ENCODE measurements around the gene PAK3. TPM values are rescaled to one million over a fixed set of nuclear protein-coding genes. Genes with fewer than 3 reads are reported as not detected.

PAK3 gene
- total and polyA plus RNA-seq, 2 of the 4 experiments (the other 2 are of a cell fraction): 0.22 to 0.36 TPM

- Histone ChIP-seq H2BK5ac (ENCODE audit: low read depth, low read length, poor library complexity, severe bottlenecking) (no peak overlapping the region), H4K20me1 (ENCODE audit: insufficient read depth, low read length) (no peaks in the 10 kb centered on the region), H4K8ac (ENCODE audit: low read depth in 2 of 2, low read length in 2 of 2) (no peak overlapping the region), H3K9me1 (ENCODE audit: insufficient read depth, low read length) (no peaks in the 10 kb centered on the region), H3K18ac (ENCODE audit: low read depth, low read length) (no peak overlapping the region), H2AK9ac (replicated peaks; ENCODE audit: low read depth, low read length, poor library complexity) (no peak overlapping the region), H2AK5ac (ENCODE audit: low read depth, low read length) (no peak overlapping the region), H3K36me3 (ENCODE audit: control insufficient read depth, insufficient read depth, low read length) (no peaks in the 10 kb centered on the region), H3K9ac (ENCODE audit: low read depth, low read length) (no peak overlapping the region), H3K79me1 (ENCODE audit: low read depth in 1 of 2, low read length in 2 of 2) (no peaks in the 10 kb centered on the region), H3K4me1 (ENCODE audit: control insufficient read depth, insufficient read depth, low read length) (no peaks in the 10 kb centered on the region), H3K4me3 (ENCODE audit: insufficient read depth, low read depth, low read length) (no peak overlapping the region), H3K14ac (replicated peaks; ENCODE audit: low read depth, low read length) (no peak overlapping the region), H3K23ac (ENCODE audit: low read depth, low read length) (no peak overlapping the region), H4K5ac (ENCODE audit: low read depth, low read length) (no peak overlapping the region), H3K27me3 (ENCODE audit: control insufficient read depth, insufficient read depth, low read length) (peaks cover 10% of the 10 kb centered on the region), H2BK15ac (ENCODE audit: low read depth, low read length) (no peak overlapping the region), H3K4me2 (ENCODE audit: low read depth, low read length) (no peak overlapping the region), H2BK20ac (ENCODE audit: low read depth, low read length) (no peak overlapping the region), H3K56ac (ENCODE audit: extremely low read depth, insufficient read depth, low read length) (no peak overlapping the region), H2AFZ (replicated peaks; ENCODE audit: low read length, poor library complexity) (no peak overlapping the region), H3K27ac (ENCODE audit: insufficient read depth, low read length) (no peak overlapping the region), H3K4ac (ENCODE audit: low read depth, low read length) (no peak overlapping the region), H4K91ac (ENCODE audit: insufficient read depth, low read depth, low read length) (no peak overlapping the region), H2BK120ac (ENCODE audit: low read depth, low read length) (no peak overlapping the region), H3K9me3 (ENCODE audit: control insufficient read depth, insufficient read depth, low read length) (no peaks in the 10 kb centered on the region)
- ChIA-PET CTCF (no interaction called here), POLR2A (ENCODE audit: unreplicated experiment) (no interaction called here)
- ATAC-seq (ENCODE audit: low read depth): no peak
- in situ Hi-C loops (cut with MboI; ENCODE audit: low sequenced_read_pairs): no loop called here
- intact Hi-C loops (cut with micrococcal nuclease): no loop called here
- no TSS peak for BruUV-seq (replicated peaks)
- dilution Hi-C loops (cut with HindIII; ENCODE audit: low sequenced_read_pairs, unreplicated experiment): no loop called here
- WGBS, 2 experiments (ENCODE audit: extremely low coverage in 2 of 2, insufficient read length in 1 of 2): no CpG with 5 or more reads among the region's 2 CpGs
- no peak for DNase-seq
- TF ChIP-seq FOS (IDR thresholded peaks at IDR 0.05; ENCODE audit: low read depth, low read length) (no peak), BHLHE40 (IDR thresholded peaks at IDR 0.05; ENCODE audit: low read depth, low read length) (no peak), CHD1 (IDR thresholded peaks at IDR 0.05; ENCODE audit: low read depth, low read length) (no peak), MAFK (IDR thresholded peaks at IDR 0.05; ENCODE audit: low read depth, low read length) (no peak)
These were observed 168.4 kb downstream of the PAK3 start for GRCh38 chrX:111264385-111264784.
